Measurements from ENCODE around the gene CCDC33. TPM values are rescaled to one million over a fixed set of nuclear protein-coding genes. Genes with fewer than 3 reads are reported as not detected.

CCDC33 gene
- total RNA-seq = not detected
- polyA plus RNA-seq = under 1 TPM in 1 of 3 donors, not detected in 2; 0.08 TPM
- long read RNA-seq, donor 1 = 0 reads
- long read RNA-seq, donor 2 = 0 reads

DNA sequence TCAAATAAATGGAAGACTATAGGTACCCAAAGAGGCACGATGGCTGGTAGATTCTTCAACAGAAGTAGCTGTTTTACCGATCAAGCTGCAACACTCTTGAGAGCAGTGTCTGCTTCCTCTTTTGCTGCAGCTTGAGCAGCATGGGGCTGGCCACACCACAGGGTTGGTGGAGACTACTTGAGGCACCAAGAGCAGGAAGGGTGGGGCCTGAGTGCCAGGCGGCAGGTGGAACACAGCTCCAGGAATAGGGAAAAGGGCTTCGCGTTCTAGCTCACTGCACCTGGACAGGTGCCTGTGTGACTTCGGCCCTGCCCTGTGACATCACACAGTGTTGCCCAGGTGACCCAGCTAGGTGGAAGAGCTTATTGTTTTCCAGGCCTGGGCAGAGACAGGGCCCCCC is at the start of gene CCDC33:
TSS of gene CCDC33 (plus strand) at position 365 of the 400 bp plus-strand sequence. CDS start 394 bp downstream, outside the sequence.
- Histone ChIP-seq H3K36me3 (no peaks in the 10 kb centered on the region), H3K27ac (no peak within 1 kb of the TSS), H3K4me3 (no peak within 1 kb of the TSS), H3K4me1 (peaks cover 0 to 21% (median 17%) of the 10 kb centered on the region in 6 donors), H3K9me3 (no peaks in the 10 kb centered on the region), H3K27me3 (replicated peaks in 1 of 7) (peaks cover 0 to 8% (median 0%) of the 10 kb centered on the region in 7 donors)
- intact Hi-C loops (cut with DNase I; ENCODE audit: low total_unique reads) = no loop called here
- 32 to 39% (median 35%) methylated on average over 5 to 6 of the region's 6 CpGs for WGBS, 5 donors
- TF ChIP-seq POLR2AphosphoS5 (IDR thresholded peaks at IDR 0.05) = no peak
- no peak for TF ChIP-seq CTCF (IDR thresholded peaks at IDR 0.05 in 8 of 11, conservative IDR thresholded peaks at IDR 0.05 in 3 of 11)
- TF ChIP-seq POLR2A (IDR thresholded peaks at IDR 0.05) = no peak
- DNase-seq = no peak

GRCh38 chr15:74188216-74188615 is 47.9 kb upstream of the CCDC33 start:
- no peak overlapping the region for H3K27ac ChIP-seq
- 85 to 95% (median 93%) methylated on average over 8 to 11 of the region's 11 CpGs for WGBS, 5 donors
- H3K9me3 ChIP-seq = no peaks in the 10 kb centered on the region
- no peak overlapping the region for H3K4me3 ChIP-seq
- H3K36me3 ChIP-seq = no peaks in the 10 kb centered on the region
- intact Hi-C loops (cut with DNase I; ENCODE audit: low total_unique reads) = no loop called here
- TF ChIP-seq POLR2A (IDR thresholded peaks at IDR 0.05) = no peak
- DNase-seq = no peak
- no peaks in the 10 kb centered on the region for H3K27me3 ChIP-seq (replicated peaks in 1 of 7)
- no peaks in the 10 kb centered on the region for H3K4me1 ChIP-seq

DNA sequence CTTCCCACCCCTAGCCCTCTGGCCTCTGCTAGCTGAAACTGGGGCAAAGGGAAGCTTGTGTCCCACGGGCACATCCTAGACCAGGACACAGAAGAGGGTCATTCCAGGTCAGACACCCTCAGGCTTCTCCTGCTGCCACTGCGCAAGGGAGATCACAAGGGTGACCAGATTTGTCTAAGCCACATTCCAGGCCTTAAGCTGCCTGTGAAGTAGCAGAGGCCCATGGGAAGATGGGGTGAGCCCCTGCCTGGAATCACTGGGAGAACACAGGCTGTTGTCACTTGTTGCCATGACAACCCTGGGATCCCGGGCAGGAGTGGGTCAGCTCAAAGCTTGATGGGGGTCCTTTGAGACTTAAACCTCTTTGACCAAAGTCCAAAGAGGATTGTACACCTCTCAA is 44.3 kb upstream of the CCDC33 start:
- intact Hi-C loops (cut with DNase I; ENCODE audit: low total_unique reads) = no loop called here
- no peaks in the 10 kb centered on the region for H3K36me3 ChIP-seq
- H3K9me3 ChIP-seq = no peaks in the 10 kb centered on the region
- H3K4me1 ChIP-seq = peaks cover 0 to 14% (median 5%) of the 10 kb centered on the region in 6 donors
- no peak overlapping the region for H3K27ac ChIP-seq
- TF ChIP-seq POLR2A (IDR thresholded peaks at IDR 0.05) (no peak), CTCF (IDR thresholded peaks at IDR 0.05 in 8 of 11, conservative IDR thresholded peaks at IDR 0.05 in 3 of 11) (no peak), POLR2AphosphoS5 (IDR thresholded peaks at IDR 0.05) (no peak)
- WGBS, 5 donors = 66 to 84% (median 75%) methylated on average over 3 of the region's 3 CpGs
- no peak overlapping the region for H3K4me3 ChIP-seq
- DNase-seq = no peak
- no peaks in the 10 kb centered on the region for H3K27me3 ChIP-seq (replicated peaks in 1 of 7)

- intact Hi-C loops (cut with DNase I; ENCODE audit: low total_unique reads) = no loop called here
- Histone ChIP-seq H3K36me3 (no peaks in the 10 kb centered on the region), H3K4me1 (peaks cover 0 to 17% (median 5%) of the 10 kb centered on the region in 6 donors), H3K27me3 (replicated peaks in 1 of 7) (no peaks in the 10 kb centered on the region), H3K27ac (no peak overlapping the region), H3K9me3 (no peaks in the 10 kb centered on the region), H3K4me3 (no peak overlapping the region)
- no peak for TF ChIP-seq POLR2AphosphoS5 (IDR thresholded peaks at IDR 0.05)
- no peak for TF ChIP-seq POLR2A (IDR thresholded peaks at IDR 0.05)
- TF ChIP-seq CTCF (IDR thresholded peaks at IDR 0.05 in 8 of 11, conservative IDR thresholded peaks at IDR 0.05 in 3 of 11) = no peak
- 75 to 83% (median 80%) methylated on average over 5 of the region's 5 CpGs for WGBS, 5 donors
- DNase-seq = no peak
These were observed 43.4 kb upstream of the CCDC33 start for GRCh38 chr15:74192751-74193150.

DNA sequence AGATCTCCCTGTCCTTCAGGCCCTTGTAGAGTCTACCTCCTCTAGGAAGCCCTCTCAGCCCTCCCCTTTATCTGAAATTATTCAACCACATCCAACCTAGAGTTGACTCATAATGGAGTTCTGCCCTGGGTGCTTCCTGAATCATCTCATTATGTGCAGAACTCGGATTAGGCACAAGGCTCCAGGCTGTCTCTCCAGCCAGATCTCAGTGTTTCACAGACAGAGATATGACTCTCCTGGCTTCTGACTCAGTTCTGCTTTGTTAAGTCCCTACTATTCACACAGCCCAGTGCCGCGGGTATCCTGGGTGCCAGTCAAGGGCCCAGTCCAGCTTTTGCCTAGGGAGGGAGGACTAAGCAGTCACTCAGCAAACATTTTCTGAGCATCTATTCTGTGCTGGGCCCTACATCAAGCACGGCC is 42.8 kb upstream of the CCDC33 start:
- WGBS, 5 donors = 71 to 88% (median 85%) methylated on average over 1 to 4 of the region's 4 CpGs
- Histone ChIP-seq H3K4me3 (no peak overlapping the region), H3K4me1 (peaks cover 0 to 17% (median 5%) of the 10 kb centered on the region in 6 donors), H3K36me3 (no peaks in the 10 kb centered on the region), H3K27ac (no peak overlapping the region), H3K27me3 (replicated peaks in 1 of 7) (no peaks in the 10 kb centered on the region), H3K9me3 (no peaks in the 10 kb centered on the region)
- no peak for TF ChIP-seq POLR2AphosphoS5 (IDR thresholded peaks at IDR 0.05)
- no peak for TF ChIP-seq CTCF (IDR thresholded peaks at IDR 0.05 in 8 of 11, conservative IDR thresholded peaks at IDR 0.05 in 3 of 11)
- no peak for TF ChIP-seq POLR2A (IDR thresholded peaks at IDR 0.05)
- intact Hi-C loops (cut with DNase I; ENCODE audit: low total_unique reads) = no loop called here
- DNase-seq = no peak

Data from spleen (tissue), 13 donors.